Type B pancreatic cell (in vitro differentiated cells): Measurements from ENCODE around the gene KLHL17. TPM values are rescaled to one million over a fixed set of nuclear protein-coding genes. Genes with fewer than 3 reads are reported as not detected.

Experiments
- DNase-seq: peaks from one replicate; pipeline ENCODE4 v3.0.0; 2021; ENCODE audit warnings: mixed read lengths; ENCODE audit not compliant: unreplicated experiment; ENCODE audit errors: extremely low spot score
- H3K27ac Mint-ChIP-seq: 2 replicates; pipeline ENCODE4 v1.8.0; 2021; ENCODE audit warnings: mild to moderate bottlenecking, mixed read lengths
- H3K27me3 Mint-ChIP-seq: 2 replicates; pipeline ENCODE4 v1.8.0; 2021; ENCODE audit warnings: mixed read lengths
- H3K36me3 Mint-ChIP-seq: 2 replicates; pipeline ENCODE4 v1.8.0; 2021; ENCODE audit warnings: mixed read lengths
- H3K4me1 Mint-ChIP-seq: one replicate; pipeline ENCODE4 v1.8.0; 2021; ENCODE audit warnings: mixed read lengths; ENCODE audit not compliant: unreplicated experiment
- H3K4me3 Mint-ChIP-seq: 2 replicates; pipeline ENCODE4 v1.8.0; 2021; ENCODE audit warnings: mild to moderate bottlenecking, mixed read lengths
- H3K9me3 Mint-ChIP-seq: 2 replicates; pipeline ENCODE4 v1.8.0; 2021; ENCODE audit warnings: mixed read lengths
- total RNA-seq: library from RNA; stranded (reverse); gene quantifications from 2 replicates; pipeline ENCODE4 v1.2.1, GENCODE V29; 2021; ENCODE audit warnings: low replicate concordance
- TF ChIP-seq, protein P1 (sequence below): fragments of 200-600 bp; sonication (generic); conservative IDR thresholded peaks from 2 replicates; pipeline ENCODE4 v1.5.0; 2021; ENCODE audit warnings: antibody characterized with exemption, mild to moderate bottlenecking

Gene KLHL17
- total RNA-seq, 1 donor from 2014 or later, result 42.2 TPM

DNA sequence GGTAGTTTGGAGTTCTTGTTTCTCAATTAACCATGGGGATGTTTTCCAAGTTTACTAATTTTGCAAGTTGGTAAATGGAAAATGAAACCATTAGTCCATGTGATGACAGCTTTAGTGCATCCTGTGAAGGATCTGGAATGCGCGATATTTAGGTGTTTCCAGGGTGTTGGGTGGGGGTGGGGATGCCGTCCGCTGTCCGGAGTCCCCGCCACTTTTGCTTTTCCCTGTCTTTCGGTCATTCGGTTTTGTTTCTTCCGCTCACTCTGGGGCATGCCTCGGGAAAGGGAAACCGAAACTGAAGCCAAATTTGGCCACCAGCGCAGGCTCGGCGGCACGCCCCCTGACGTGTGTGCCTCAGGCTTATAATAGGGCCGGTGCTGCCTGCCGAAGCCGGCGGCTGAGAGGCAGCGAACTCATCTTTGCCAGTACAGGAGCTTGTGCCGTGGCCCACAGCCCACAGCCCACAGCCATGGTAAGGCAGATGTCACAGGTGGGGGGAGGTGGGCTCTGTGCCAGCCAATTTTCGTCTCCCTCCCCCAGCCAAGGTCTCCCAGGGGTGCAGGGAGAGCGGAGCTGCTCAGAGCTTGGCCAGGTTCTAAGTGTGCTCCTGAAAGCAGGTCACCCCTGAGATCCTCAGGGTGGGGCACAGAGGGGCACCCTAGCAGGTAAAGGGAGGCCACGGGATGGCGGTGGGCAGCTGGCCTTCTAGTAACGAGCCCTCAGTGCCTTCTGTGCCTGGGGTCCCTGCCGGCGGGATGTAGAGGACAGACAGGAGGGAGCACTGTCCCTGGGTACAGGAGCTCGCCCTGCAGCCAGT is 52.9 kb downstream of the KLHL17 start, which contains the start of gene ISG15:
TSS of gene ISG15 (plus strand) at position 393 of the 817 bp plus-strand sequence. CDS start at position 470, 77 bp downstream.
- DNase-seq, result no peak
- peaks cover 19% of the 10 kb centered on the region for H3K4me1 Mint-ChIP-seq
- peak within 1 kb of the TSS; percentile 90 for H3K4me3 Mint-ChIP-seq
- H3K9me3 Mint-ChIP-seq, result no peaks in the 10 kb centered on the region
- peak within 1 kb of the TSS; percentile 88 for H3K27ac Mint-ChIP-seq
- H3K36me3 Mint-ChIP-seq, result no peaks in the 10 kb centered on the region
- H3K27me3 Mint-ChIP-seq, result no peaks in the 10 kb centered on the region
- TF ChIP-seq, protein P1, sequence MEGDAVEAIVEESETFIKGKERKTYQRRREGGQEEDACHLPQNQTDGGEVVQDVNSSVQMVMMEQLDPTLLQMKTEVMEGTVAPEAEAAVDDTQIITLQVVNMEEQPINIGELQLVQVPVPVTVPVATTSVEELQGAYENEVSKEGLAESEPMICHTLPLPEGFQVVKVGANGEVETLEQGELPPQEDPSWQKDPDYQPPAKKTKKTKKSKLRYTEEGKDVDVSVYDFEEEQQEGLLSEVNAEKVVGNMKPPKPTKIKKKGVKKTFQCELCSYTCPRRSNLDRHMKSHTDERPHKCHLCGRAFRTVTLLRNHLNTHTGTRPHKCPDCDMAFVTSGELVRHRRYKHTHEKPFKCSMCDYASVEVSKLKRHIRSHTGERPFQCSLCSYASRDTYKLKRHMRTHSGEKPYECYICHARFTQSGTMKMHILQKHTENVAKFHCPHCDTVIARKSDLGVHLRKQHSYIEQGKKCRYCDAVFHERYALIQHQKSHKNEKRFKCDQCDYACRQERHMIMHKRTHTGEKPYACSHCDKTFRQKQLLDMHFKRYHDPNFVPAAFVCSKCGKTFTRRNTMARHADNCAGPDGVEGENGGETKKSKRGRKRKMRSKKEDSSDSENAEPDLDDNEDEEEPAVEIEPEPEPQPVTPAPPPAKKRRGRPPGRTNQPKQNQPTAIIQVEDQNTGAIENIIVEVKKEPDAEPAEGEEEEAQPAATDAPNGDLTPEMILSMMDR, result no peak

DNA sequence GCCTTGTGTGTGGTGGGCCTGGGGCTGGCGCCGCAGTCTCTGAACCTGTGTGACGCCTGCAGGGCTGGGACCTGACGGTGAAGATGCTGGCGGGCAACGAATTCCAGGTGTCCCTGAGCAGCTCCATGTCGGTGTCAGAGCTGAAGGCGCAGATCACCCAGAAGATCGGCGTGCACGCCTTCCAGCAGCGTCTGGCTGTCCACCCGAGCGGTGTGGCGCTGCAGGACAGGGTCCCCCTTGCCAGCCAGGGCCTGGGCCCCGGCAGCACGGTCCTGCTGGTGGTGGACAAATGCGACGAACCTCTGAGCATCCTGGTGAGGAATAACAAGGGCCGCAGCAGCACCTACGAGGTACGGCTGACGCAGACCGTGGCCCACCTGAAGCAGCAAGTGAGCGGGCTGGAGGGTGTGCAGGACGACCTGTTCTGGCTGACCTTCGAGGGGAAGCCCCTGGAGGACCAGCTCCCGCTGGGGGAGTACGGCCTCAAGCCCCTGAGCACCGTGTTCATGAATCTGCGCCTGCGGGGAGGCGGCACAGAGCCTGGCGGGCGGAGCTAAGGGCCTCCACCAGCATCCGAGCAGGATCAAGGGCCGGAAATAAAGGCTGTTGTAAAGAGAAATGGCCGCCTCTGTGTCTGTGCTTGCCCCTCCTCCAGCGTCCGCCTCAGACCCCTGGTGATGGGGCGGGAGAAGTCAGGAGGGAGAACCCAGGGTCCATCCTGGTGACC is 53.7 kb downstream of the KLHL17 start:
- Mint-ChIP-seq H3K27ac (peak overlapping the region; percentile 88), H3K9me3 (no peaks in the 10 kb centered on the region), H3K4me1 (peaks cover 19% of the 10 kb centered on the region), H3K4me3 (peak overlapping the region; percentile 90), H3K27me3 (no peaks in the 10 kb centered on the region), H3K36me3 (no peaks in the 10 kb centered on the region)
- TF ChIP-seq, protein P1, result no peak
- no peak for DNase-seq

DNA sequence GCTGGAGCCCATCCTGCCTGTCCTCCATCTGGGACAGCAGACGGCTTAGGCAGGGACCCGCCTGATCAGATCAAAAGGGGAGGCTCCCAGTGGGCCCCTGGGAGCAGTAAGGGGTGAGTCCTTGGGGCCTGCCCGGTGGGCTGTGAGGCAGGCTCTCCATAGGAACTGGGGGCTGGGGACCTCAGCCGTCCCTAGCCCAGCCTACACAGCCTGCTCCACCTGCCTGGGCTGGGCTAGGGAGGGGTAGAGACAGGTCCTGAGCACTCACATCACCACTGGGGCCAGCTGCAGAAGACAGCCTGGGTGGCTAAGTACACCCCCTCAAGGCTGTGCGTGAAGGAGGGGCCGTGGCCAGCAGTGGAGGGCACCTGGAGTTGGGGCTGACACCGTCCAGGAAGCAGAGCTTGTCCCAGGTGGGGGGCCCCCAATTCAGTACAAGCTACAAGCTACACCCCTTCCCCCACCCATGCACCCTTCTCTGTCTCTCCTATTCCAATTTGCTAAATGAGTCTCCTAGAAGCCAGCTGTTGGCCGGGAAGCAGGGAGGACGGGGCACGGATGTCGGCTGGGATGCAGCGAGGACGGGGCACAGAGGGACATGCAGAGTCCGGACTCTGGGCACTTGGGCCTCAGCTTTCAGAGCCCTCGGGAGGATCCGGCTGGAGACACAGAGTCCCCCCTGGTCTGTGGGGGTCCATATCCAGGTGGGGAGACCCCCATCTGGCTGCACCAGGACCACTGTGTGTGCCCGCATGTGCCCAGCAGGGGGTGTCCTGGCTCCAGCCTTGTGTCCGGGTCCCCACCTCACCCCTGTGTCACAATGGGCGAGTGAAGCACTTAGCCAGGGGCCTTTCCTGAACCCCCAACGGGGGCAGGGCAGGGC is 54.7 kb downstream of the KLHL17 start:
- TF ChIP-seq, protein P1, result peak; percentile 61
- peaks cover 19% of the 10 kb centered on the region for H3K4me1 Mint-ChIP-seq
- no peak overlapping the region for H3K27ac Mint-ChIP-seq
- DNase-seq, result no peak
- no peaks in the 10 kb centered on the region for H3K27me3 Mint-ChIP-seq
- H3K9me3 Mint-ChIP-seq, result no peaks in the 10 kb centered on the region
- H3K36me3 Mint-ChIP-seq, result no peaks in the 10 kb centered on the region
- H3K4me3 Mint-ChIP-seq, result no peak overlapping the region

Other genes starting within 250 kb of the KLHL17 start
- 13.1 and 50.5 TPM in 2 replicates for gene SAMD11, start 36.7 kb upstream of the KLHL17 start, total RNA-seq
- 75.1 and 87.2 TPM in 2 replicates for gene NOC2L, start 1.3 kb upstream of the KLHL17 start, total RNA-seq
- gene PLEKHN1, start 5.9 kb downstream of the KLHL17 start, total RNA-seq, result 6.4 and 16.7 TPM in 2 replicates
- gene PERM1, start 21.5 kb downstream of the KLHL17 start, total RNA-seq, result 0.34 and 0.62 TPM in 2 replicates
- 37.6 and 54.1 TPM in 2 replicates for gene HES4, start 39.5 kb downstream of the KLHL17 start, total RNA-seq
- 20.8 and 34.6 TPM in 2 replicates for gene ISG15, start 52.9 kb downstream of the KLHL17 start, total RNA-seq
- 166 and 285 TPM in 2 replicates for gene AGRN, start 59.5 kb downstream of the KLHL17 start, total RNA-seq
- gene RNF223, start 113.7 kb downstream of the KLHL17 start, total RNA-seq, result 1.2 and 2.5 TPM in 2 replicates
- gene C1orf159, start 155.5 kb downstream of the KLHL17 start, total RNA-seq, result 20.0 and 21.2 TPM in 2 replicates
- 0.88 and 1.4 TPM in 2 replicates for gene TTLL10, start 213.3 kb downstream of the KLHL17 start, total RNA-seq
- gene TNFRSF18, start 246.0 kb downstream of the KLHL17 start, total RNA-seq, result 0.38 TPM in 1 of 2 replicates, not detected in the other